NCI-H1436 treated with DMSO at 0.1 percent for 48 hours (cell line): Measurements from ENCODE around the gene TF.
"Not testable (repeated sequence)": the region's sequence is repeated elsewhere in the genome, so short reads cannot be mapped to it uniquely, and the experiment has no call there.

Experiments used
- DNase-seq: peaks from one replicate; lab custom pipeline; 2025; lab: John Stamatoyannopoulos, UW

The TF gene

DNA sequence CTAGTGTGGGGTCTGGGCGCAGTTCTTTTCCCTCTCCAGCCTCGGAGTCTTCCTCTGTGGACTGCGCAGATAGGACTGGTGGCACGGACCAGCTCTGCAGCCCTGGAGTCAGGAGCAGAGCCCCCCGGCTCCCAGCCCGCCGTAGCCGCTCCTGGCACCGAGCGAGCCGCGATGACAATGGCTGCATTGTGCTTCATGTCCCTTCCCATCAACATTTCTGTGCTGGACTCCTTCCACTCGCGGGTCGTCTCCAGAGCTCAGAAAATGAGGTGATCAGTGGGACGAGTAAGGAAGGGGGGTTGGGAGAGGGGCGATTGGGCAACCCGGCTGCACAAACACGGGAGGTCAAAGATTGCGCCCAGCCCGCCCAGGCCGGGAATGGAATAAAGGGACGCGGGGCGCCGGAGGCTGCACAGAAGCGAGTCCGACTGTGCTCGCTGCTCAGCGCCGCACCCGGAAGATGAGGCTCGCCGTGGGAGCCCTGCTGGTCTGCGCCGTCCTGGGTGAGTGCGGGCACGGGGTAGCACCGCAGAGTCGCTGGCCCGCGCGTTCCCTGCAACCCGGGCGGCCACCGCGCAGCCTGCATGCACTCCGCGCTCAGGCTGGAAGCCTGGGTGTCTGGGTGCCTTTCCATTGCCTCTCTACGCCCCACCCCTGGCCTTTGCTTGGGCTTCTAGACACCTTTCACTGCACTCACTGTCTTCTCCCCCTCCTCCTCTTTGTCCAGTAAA, at the start of gene TF:
TF (plus strand) TSS at position 413 of the 731 bp plus-strand sequence; CDS start at position 461, 48 bp downstream.
- no peak for DNase-seq

DNA sequence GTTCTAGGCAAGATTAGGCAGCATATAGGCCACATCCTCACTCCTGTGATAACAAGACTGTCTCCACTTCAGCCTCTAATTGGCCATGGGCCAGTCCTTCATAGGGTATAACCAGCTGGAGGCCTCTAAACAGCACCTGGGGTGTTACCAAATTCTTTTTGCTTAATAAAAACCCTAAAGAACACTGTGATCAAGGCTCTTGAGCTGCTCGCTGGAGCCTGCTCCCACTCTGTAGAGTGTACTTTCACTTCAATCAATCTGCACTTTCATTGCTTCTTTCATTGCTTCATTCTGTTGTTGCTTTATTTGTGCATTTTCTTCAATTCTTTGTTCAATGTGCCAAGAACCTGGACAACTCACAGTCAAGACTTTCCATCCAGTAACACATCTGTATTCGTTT, 48.2 kb upstream of the TF start:
- no peak for DNase-seq

DNA sequence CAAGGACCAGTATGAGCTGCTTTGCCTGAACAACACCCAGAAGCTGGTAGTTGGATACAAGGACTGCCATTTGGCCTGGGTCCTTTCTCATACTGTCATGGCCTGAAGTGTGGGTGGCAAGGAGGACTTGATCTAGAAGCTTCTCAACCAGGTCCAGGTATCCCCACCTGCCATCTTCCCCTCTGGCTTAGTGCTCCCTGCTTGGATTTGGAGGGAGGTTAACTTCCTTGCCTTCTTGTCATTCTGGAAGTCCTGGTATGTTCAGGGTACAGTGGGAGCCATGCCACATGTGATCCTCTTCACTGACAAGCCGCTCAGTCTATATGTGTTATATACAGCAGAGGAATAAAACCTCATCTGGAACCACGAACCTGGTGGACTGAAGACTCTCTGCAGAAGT, 46.7 kb upstream of the TF start:
- no peak for DNase-seq

DNA sequence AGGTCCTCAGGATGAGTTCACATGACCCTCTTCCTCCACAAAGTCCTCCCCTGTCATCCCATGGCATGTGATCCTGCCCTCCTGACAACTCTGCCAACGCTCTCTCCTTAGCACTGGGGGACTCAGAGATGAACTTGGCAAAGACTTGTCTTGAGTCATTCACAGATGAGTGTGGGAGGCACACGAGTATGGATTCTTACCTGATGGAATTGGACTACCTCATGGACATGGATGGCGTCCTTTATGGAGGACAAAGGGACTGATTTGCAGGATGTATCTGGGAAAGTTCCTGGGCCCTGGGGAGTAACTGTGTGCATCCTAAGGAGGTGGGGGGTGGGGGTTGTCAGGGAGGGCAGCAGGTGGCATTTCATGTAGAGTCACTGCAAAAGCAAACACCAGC, 46.3 kb upstream of the TF start:
- DNase-seq = no peak

DNA sequence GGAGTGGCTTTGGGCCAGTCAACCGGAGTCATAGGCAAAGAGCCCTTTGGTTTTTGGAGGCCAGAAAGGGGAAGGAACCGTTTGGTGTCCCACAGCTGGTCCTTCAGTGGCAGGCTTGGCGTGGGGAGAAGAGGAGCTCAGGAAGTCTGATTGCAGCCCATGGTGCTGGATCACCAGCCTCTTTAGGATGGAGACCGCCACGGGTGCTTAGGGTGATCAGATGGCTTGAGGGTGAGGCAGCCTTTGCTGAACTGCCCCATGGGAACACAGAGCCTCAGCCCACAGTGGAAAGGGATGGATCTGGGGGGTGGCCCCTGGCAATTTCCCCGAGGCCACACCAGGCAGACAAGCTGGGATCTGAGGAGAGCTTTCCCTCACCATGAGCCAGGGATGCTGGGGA, 45.8 kb upstream of the TF start:
- no peak for DNase-seq

DNA sequence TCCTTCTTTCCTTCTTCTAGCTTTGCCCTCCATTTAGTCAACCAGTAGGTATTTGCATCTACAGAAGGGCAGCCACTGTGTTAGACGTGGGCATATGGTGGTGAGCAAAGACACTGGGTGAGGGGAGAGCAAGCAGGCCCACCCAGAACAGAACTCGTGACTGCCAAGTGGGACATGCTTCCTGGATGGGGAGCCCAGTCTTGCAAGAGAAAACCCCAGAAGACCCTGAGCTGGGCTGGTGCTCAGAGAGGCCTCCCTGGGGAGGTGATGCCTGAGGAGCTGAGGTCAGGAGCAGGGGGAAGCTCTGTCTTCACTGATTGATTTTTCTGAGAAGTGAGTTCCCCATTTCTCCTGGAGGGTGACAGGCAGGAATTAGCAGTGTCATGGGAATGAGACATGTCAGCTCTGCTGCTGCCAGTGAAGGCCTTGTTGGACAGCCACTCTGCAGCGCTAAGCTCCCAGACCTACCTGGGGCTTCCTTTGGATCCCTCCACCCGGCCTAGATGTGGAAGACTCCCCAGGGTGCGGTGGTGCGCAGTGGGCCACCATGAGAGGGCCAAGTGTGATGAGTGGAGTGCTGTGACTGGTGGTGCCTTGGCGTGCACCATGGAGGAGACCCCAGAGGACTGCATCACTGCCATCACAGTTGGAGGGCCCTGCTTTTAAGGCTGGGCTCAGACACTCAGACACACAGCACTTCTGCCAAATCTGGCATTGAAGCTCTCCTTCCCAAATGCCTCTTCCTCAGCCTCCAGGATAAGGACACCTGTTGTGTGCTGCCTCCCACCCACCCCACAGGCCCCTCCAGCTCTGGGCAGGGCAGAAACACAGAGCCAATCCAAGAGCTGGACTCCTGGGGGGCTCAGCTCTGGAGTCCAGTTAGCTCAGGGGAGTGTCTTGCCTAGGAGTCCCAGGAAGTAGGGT, 44.5 kb upstream of the TF start:
- DNase-seq = no peak

DNA sequence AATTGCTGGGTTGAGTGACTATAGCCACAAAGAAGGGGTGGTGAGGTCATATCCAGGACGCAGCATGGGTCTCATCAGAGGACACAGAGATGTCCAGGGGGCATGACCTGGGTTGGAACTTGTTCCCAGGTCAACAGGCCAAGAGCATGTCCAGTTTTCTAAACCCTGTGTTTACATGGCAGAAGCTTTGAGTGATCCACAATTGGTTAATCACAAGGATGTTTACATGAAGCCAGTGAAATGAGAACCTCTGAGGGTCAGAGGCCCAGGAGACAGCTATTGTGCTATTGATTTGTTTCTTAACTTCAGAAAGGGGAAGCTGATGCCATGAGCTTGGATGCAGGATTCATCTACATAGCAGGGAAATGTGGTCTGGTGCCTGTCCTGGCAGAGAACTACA, 42.3 kb upstream of the TF start:
- DNase-seq = no peak

DNA sequence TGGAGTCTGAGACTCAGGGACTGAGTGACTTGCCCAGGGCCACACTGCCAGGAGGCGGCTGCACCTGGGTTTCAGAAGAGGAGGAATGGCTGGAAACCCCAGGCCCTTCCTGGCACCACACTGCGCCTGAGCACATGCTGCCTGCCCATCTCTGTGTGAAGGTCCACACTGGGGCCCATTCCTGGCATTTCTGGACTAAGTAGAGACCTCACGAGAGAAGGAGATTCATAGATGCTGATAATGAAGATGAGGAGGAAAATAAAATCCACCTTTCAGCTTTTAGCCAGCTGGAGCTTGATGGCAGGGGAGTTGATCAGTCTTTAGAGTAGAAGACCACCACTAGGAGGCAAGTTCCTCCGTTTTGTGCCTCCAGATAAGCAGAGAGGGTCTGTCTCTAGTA, 40.2 kb upstream of the TF start:
- no peak for DNase-seq

DNA sequence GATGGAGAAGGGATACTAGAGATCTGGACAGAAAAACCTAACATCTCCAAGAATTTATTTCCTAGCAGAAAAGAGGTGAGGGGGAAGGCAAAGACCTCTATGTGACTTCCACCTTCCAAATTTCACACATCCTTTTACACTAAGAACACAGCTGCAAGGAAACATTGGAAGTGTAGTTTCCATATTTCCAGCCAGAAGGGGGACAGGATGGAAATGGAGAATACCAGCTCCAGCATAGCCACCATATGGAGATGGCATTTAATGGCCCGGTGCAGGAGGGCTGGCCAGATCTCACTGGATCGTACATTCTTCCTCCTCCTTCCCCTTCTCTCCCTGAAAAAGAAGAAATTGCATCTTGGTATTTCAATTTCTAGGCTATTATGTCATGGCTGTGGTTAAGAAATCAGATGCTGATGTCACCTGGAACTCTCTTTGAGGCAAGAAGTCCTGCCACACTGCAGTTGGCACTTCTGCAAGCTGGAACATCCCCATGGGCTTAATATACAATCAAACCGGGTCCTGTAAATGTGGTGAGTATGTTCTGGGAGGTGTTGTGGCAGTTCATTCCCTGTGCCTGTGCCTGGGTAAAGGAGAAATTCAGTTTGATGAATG, 36.9 kb upstream of the TF start:
- no peak for DNase-seq

DNA sequence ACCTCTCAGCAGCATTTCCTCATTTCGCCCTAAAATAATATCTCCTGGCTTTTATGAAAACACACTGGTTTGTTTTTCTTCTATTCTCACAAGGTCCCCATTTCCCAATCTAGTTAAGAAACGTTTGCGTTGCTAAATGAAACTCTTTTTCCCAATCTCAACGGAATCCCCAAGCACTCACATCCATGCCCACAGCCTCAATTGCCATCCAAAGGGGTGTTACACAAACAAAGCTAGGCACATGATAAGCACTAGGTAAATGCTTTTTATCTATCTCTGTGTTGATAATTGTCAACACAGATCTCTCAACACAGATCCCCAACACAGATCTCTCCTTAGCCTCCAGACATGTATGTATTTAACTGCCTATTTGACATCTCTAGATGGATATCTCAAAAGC, 35.2 kb upstream of the TF start:
- no peak for DNase-seq

DNA sequence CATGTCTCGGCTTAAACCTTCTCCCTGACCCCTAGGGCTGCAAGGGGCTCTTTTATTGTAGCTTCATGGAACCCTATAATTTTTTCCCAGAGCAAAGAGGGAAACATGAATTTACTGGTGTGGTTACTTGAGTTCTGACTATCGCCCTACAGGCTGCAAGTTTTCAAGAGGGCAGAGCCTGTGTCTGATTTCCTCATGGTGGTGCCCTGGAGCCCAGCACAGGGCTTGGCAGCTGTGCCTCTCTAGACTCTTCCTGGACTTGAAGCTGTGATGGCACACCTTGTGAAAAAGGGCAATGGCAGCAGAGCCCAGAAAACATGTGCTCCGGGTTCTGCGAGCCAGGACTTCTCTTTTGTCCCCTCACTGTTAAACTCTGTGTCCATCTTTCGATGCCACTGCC, 34.2 kb upstream of the TF start:
- no peak for DNase-seq

DNA sequence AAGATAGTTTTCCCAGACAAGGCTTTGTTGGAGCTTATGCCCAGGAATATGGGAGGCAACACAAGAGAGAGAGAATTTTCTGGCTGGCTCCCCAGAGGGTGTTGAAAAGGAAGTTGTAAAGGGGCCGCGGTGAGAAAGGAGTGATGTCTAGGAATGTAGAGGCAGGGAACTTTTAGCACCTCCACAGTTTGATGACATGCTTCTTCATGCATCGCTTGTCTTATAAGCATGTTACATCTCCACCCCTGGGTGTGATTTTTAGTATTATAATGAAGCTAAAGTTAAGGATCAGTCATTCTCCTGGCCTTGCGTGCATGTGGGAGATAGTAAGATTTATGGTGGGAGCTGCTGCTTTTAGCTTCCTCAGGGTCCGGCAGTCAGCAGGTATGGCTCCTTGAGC, 32.8 kb upstream of the TF start:
- no peak for DNase-seq

DNA sequence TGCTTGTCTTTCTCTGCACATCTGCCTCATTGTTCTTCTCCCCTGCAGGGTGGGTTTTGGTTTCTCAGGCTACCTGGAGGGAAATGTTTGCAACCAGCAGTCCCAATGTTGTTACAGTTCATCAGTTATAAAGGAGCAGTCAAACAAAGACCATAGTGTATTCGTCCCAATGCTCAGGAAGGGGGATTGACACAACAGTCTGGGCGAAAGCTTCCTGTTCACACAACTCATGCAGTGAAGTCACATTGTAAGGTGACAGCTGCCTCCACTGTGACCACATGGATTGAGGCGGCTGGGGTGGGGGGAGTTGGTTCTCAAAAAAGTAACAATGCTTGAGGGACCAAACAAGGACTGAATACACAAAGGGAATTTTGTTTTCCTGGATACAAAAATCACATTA, 28.8 kb upstream of the TF start:
- no peak for DNase-seq

DNA sequence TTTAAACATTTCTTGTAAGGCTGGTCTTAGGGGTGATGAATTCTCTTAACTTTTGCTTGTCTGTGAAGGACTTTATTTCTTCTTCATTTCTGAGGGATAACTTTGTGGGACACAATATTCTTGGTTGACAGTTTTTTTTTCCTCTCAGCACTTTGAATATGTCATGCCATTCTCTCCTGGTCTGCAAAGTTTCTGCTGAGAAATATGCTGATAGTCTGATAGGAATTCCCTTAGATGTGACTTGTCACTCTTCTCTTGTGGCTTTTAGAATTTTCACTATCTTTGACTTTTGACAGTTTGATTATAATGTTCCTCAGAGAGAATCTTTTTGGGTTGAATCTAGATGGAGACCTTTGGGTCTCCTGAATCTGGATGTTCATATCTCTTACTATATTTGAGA, 23.3 kb upstream of the TF start:
- DNase-seq = no peak

DNA sequence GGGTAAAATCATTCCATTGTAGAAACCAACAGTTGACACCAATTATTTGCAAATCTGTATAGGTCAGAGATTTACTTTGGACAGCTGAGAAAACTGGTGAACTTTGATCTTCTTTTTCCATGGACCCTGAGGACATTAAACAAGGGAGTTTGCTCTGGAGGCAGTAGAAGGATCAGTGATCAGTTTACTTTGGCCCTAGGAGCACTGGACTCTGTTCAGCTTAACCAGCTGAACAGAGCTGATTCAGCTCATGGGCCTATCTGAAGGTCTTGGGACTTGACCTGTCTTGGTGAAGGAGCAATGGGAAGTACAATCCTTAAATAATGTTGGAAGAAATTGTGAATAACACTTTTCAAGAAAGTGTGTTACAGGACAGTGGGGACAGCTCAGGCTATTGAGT, 15.2 kb upstream of the TF start:
- DNase-seq = no peak

DNA sequence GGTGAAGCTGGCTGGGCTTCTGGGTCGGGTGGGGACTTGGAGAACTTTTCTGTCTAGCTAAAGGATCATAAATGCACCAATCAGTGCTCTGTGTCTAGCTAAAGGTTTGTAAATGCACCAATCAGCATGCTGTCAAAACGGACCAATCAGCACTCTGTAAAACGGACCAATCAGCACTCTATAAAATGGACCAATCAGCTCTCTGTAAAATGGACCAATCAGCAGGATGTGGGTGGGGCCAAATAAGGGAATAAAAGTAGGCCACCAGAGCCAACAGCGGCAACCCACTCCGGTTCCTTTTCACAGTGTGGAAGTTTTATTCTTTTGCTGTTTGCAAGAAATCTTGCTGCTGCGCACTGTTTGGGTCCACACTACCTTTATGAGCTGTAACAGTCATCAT, 14.0 kb upstream of the TF start:
- not testable (repeated sequence) for DNase-seq

DNA sequence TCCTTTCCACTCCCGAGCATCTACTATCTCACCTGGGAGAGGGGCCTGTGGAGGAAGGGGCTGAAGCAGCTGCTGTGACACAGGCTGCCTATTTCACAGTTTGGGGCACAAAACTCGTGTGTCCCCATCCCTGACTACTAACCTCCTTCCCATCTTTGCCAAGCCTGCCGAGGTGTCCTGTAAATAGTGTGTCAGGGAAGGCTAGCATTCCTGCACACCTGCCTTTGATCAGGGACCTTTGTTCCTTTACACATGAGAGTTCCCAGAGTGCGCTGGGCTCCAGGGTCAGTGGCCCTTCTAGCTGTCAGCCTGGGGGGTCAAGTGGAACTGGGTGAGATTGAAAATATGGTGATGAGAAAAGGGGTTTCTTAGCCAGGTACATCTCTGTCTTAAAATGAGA, 13.0 kb upstream of the TF start:
- no peak for DNase-seq

DNA sequence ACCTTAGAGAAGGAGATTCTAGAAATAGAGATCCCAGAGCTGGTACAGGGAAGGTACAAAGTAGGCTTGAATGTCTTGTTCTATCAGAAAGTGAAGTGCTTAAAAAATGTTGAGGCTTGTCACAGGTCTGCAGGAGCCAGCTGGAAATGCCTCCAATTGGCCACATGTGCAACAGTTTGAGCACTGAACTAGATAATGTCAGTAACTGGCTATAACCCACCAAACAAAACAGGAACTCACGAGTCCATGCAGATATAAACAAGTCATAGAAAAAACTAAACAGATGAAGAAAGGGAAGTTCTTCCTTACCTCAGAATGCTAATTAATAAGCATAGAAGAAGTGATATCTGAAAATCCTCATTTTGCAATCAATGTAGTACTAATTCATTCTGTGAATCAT, 11.9 kb upstream of the TF start:
- DNase-seq = no peak

DNA sequence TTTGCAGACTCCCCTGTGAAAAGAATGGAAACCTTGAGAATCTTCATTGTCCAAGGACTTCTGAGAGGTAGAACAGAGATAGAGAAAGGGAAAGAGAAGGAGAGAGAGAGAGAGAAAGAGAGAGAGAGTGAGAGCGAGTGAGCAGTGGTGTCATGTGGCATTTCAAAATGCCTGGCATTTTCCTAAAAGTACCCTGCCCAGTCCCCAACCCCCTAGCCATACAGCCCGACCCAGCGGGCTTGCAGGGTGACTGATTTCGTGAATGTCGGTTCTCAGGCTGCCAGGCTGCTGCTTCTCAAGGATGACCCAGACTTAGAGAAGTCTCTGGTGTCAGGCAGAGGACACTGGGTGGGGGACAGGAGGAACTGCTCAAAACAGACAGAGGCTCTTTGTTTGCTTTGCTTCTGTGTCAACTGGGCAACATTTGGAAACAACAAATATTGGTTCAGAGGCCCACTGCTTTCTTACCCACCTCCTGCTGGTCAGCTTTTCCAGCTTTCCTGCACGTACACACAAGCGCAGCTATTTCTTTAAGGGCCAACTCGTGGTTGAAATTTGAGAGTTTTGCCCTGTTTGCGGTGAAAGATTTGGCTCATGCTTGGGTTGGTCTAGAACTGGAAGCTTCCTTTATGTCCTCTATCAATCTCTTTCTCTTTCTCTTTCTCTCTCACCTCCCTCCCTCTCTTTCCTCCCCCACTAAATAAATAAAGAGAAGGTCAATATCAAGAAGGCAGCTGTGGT, 3.7 kb upstream of the TF start:
- DNase-seq = no peak

DNA sequence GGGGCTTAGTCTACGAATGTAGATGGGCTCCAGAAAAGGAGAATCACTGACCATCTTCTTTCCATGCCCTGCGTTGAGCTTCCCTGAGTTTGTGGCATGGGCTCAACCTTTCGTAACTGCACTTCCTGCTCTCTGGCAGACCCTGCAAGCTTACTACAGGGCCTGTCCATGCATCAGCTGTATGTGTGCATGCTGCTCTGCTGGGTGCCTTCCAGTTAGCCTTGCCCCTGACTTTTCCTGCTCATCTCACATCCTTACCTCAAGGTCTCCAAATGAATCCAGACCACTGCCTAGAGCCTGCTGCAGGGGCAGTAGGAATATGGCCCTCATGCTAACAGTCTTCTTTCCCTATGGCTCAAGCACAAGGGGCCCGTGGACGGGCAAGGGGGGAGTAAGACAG, 2.0 kb upstream of the TF start:
- no peak for DNase-seq

DNA sequence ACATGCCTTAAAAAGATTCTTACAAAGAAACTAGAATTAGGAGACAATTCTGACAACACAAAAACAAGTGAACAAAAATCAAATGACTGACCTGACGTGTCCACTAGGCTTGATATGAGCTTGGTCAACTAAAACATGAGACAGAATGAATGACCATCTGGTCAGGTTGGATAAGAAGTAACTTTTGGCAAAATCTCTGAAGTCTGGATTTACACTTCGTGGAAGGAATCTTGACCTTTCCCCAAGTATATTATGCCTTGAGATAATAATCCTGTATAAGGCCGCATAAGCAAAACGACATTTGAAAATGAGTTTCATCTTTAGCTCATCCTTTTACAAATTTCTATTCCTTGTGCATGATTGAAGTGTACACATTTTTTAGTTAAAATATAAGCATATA, 1.1 kb upstream of the TF start:
- DNase-seq = no peak

DNA sequence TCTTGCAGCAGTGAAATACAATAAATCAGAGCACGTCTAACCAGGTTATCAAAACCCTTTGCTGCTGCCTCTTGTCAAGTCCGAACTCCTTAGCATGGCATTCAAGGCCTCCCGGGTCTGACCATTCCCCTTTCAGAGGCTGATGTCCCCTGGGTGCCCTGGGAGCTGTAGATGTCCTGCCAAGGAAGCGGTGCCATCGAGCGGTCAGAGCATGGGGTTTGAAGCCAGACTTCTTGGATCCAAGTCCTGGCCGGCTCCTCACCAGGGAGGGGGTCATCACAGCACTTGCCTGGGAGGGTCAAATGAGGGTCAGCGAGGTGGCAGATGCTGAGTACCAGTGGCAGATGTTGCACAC, 496 bp downstream of the TF start:
- DNase-seq = no peak

DNA sequence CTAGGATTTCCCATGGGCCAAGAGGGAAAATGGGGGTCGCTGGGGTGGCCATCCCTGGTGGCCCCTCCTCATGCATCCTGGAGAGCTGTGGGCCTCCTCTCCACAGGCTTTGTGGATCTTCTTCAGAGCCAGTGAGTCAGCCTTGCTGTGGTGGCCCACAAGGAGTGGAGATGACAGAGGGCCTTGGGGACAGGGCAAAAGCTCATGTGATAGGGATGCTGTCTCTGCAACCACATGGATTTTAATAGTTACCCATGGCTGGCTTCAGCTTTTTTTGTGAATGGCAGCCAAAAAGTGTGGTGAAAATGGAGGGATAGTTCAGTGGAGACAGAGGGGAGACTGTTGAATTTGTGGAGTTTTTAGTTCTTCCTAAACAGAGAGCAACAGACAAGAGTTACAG, 1.2 kb downstream of the TF start:
- no peak for DNase-seq
